NCI-H526 treated with DMSO at 0.1 percent for 48 hours (cell line): ENCODE measurements around the gene OR2T8.

ENCODE experiments used
- DNase-seq: peaks from one replicate; lab custom pipeline; 2025; lab: John Stamatoyannopoulos, UW

The OR2T8 gene, protein sequence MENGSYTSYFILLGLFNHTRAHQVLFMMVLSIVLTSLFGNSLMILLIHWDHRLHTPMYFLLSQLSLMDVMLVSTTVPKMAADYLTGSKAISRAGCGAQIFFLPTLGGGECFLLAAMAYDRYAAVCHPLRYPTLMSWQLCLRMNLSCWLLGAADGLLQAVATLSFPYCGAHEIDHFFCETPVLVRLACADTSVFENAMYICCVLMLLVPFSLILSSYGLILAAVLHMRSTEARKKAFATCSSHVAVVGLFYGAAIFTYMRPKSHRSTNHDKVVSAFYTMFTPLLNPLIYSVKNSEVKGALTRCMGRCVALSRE

DNA sequence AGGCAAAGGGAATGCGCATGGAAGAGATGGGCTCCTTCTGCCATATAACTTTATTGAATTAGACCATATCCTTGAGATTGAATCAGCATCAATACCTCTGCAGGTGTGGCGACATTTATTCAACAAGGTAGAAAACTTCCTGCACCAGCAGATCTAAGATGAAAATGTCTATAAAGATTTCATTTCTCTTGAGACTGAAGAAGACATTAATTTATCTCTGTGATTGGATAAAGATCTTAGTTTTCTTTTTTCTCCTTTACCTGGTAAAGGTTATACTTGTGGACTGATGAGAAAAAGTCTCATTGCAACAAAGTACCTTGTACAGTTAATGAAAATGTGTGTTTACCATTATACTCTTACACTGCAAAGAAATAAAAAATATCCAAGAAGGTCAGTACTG is at the start of gene OR2T8:
Gene OR2T8 (plus strand): TSS at position 301 of the 400 bp plus-strand sequence. CDS start 766 bp downstream, outside the sequence.
- no peak for DNase-seq

DNA sequence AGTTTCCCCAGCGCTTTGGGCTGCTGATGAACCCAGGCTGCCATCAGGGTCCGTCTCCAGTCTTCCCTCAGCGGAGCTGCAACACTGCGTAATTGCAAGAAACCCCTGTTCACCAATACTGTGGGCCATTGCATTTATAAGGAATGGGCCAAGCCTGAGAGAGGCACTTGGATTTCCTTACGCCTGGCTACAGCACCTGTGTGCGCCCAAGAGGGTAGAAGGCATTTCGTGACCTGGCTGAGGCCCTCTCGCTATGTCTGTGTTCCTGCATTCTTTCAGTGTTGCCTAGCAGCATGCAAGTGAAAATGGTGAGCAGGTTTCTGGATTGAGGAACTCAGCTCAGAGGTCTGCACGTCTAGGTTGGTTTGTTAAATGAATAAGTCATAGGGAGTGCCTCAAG is 36.7 kb upstream of the OR2T8 start:
- no peak for DNase-seq

DNA sequence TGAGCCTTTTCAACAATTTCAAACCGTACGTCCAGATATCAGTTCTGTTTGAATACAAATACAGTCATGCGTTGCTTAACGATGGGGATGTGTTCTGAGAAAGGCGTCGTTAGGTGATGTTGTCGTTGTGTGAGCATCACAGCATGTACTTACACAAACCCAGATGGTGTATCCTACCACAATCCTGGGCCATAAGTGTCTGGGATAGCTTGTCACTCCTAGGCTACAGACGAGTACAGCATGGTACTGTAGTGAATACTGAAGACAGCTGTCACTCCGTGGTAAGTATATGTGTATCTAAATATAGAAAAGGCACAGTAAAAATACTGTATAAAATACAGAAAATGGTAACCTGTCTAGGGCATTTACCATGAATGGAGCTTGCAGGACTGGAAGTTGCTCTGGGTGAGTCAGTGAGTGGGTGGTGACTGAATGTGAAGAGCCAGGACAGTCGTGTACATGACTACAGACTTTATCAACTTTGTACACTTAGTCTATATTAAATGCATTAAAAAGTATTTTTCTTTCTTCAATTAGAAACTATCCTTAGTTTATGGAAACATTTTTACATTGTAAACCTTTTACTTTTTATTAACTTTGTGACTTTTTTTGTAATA is 35.1 kb upstream of the OR2T8 start:
- DNase-seq, result no peak

DNA sequence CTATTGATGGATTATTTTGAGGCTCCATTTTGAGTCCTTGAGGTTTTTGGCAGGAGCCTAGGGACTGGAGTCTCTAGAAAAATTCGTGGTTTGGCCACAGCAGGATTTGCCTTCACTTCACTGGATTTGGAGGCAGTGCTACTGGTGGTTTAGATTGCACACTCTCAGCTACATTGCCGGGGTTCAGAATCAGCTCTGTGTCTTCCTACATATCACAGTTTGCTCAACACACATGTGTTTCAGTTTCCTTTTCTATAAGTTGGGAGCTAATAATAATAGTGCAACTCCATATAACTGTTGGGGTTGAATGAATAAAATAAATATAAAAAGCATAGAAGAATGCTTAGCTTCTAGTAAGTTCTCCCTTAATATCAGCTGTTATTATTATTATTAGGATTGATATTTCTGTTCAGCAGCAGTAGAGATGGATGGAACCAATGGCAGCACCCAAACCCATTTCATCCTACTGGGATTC is 24.9 kb upstream of the OR2T8 start, which contains the start of gene OR2W3:
Gene OR2W3 (plus strand): TSS at position 425 of the 475 bp plus-strand sequence. CDS start 0 bp downstream, at position 425.
- DNase-seq, result no peak

DNA sequence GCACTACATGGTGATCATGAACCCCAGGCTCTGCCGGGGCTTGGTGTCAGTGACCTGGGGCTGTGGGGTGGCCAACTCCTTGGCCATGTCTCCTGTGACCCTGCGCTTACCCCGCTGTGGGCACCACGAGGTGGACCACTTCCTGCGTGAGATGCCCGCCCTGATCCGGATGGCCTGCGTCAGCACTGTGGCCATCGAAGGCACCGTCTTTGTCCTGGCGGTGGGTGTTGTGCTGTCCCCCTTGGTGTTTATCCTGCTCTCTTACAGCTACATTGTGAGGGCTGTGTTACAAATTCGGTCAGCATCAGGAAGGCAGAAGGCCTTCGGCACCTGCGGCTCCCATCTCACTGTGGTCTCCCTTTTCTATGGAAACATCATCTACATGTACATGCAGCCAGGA is 24.1 kb upstream of the OR2T8 start:
- DNase-seq, result no peak

DNA sequence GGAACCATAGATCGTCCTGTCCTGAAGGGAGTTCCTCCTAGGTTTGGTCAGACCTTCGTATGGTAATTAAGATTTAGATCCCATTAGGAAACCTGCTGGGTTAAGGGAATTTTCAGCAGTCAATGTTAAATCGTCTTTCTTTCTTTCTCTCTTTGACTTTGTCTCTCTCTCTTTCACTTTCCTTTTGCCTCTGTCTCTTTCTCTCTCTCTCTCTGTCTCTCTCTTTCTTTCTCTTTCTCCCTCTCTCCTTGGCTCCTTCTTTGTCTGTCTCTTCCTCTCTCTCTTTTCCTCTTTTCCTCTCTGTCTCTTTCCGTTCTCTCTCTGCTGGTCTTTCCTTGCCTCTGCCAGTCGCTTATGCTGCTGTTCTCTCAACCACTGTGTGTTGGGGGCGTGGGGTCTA is 15.9 kb upstream of the OR2T8 start:
- no peak for DNase-seq

DNA sequence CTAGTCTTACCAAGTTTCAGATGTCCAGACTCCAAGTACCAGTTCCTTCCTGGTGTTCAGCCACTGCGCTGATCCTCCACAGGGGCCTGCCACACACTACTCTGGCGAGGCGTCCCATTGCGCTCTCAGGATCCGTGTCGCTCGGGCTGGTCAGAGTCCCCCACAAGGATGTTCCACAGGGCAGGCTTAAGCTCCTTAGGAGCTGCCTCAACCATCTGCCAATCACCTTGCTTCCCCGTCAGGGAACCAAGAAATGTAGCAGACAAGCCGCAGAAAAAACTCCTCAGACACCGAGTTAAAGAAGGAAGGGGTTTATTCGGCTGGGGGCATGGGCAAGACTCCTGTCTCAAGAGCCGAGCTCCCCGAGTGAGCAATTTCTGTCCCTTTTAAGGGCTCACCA is 14.9 kb upstream of the OR2T8 start:
- DNase-seq, result no peak

DNA sequence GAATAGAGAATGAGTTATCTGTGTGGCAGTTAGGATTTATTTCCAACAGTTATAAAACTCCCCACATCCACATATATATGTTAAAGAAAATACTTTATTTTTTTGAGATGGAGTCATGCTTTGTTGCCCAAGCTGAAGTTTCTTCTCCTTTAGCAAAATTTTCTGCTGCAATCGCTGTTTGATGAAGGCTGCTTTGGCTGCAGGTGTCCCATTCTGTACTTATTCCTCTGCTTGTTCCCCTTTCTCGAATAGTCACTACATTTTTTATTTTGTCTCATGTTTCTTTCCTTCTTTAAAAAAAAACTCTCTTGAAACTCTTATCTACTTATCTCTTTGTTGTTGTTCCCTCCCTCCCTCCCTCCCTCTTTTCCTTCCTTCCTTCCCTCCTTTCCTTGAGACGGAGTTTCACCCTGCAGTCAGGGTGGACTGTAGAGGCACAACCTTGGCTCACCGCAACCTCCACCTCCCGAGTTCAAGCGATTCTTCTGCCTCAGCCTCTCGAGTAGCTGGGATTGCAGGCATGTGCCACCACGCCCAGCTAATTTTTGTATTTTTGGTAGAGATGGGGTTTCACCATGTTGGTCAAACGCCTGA is 14.0 kb upstream of the OR2T8 start:
- DNase-seq, result no peak

DNA sequence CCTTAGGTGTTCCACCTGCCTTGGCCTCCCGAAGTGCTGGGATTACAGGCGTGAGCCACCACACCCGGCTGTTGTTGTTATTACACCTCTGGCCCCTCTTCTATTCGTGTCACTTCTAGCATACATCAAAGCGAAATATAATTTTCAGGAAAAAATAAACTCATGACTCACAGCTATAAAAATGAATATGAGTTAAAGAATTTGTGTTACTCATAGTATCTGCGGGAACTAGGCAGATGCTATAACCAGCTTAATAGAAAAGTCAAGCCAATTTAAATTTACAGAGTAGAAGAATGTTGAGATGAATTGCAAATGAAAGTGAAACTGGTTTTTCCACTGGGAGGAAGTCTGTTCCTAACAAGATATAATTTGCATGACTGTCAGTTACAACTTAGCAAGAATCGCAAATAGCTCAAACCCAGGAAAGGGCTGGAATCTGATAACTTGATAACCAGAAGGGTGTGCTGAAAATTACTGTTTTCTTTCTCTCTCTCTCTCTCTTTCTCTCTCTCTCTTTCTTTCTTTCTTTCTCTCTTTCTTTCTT is 13.5 kb upstream of the OR2T8 start:
- peak; percentile 78 for DNase-seq

DNA sequence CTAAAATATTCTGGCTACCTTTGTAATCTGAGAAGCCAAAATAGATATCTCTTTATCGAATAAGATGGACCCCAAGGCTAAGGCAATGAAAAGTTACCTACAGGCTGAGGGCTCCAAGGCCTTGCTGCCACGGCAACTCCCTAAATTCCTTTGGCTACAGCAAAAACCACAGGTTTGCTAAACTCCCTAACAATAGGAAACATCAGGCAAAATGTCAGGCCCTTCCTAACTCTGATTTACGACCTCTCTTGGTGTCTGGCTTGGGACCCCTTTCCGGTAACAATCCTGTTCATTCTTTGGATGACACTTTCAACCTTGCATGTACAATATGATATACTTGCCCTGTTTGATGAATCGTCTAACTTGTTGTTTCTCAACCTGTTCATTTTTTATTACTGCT is 11.3 kb upstream of the OR2T8 start:
- no peak for DNase-seq

DNA sequence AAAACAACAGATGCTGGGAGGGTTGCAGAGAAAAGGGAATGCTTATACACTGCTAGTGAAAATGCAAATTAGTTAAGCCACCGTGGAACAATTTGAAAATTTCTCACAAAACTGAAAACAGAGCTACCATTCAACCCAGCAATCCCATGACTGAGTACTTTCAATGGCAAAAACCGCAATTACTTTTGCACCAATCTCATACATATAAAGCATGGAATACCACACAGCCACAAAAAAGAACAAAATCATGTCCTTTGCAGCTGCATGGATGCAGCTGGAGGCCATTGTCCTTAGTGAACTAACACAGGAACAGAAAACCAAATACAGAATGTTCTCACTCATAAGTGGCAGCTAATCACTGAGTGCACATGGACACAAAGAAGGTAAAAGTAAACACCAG is 6.3 kb upstream of the OR2T8 start:
- no peak for DNase-seq

DNA sequence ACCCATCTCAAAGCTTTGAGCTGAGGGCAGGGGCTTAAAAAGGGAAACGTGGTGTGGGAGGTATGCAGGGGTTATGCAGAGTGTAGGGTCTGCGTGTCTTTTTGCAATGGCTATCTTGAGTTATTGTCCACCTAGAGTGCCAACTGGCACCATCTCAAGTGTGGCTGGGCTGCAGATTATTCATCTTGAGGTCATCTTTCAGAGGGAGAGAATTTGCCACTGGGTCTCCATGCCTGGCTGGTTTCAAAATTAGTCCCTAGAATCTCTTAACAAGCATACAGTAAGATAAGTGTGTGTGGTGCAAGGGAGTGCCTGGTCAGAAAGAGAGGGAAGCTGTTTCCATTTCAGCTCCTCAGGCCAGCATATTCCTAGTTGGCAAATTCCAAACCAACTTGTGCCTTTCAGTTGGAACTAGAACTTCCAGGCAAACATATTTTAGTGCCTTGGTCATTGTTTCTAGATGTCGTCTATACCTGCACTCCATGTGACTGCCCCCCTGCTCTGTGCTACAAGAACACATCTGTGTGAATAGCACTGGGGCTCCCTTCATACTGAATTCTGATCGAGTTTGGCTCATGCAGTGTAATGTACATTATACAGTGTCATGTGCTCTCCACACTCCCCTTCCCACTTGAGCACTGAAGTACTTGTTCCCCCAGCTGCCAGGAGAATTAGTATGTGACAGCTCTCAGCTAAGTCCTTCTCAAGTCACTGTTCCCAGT is 5.0 kb upstream of the OR2T8 start:
- no peak for DNase-seq

DNA sequence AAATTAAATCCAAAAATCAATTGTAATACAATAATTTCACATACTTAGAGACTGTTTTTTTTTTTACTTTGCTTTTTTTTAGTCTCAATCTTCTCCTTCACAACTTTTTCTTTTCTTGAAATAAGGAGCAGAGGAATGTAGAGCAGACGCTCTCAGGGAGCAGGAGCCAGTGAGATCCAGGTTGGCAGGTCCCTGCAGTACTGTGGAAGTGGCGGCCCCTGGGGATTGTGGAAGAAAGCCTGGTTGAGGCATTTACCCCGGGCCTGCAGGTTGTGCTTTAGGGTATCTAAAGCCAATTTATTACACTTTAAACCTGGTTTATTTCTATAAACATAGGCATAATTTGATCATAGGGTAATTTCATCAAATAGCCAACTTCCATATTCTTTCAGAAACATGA is 3.9 kb downstream of the OR2T8 start:
- no peak for DNase-seq

DNA sequence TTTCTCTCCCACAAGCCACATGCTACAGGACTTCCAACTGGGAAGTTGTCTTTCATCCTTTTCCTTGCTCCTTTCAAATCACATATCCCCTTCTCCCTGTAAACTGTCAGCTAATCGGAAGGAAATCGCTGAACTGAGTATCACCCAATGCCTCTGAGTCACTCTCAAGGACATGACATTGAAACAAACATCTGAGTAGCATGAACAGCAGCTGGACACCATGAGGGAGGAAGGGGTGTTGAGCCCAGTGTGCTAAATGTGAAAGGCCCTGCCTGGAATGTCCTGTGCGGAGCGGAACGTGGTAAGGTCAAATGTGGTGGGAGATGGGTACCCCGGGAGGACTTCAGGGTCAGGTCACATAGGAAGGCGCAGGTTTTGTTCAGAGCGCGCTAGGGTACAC is 4.8 kb downstream of the OR2T8 start, which contains the start of gene OR2AJ1:
Gene OR2AJ1 (plus strand): TSS at position 22 of the 400 bp plus-strand sequence. CDS start 8,880 bp downstream, outside the sequence.
- no peak for DNase-seq

DNA sequence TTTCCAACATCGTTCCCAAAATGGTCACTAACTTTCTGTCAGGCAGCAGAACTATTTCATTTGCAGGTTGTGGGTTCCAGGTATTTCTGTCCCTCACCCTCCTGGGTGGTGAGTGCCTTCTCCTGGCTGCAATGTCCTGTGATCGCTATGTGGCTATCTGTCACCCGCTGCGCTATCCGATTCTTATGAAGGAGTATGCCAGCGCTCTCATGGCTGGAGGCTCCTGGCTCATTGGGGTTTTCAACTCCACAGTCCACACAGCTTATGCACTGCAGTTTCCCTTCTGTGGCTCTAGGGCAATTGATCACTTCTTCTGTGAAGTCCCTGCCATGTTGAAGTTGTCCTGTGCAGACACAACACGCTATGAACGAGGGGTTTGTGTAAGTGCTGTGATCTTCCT is 13.9 kb downstream of the OR2T8 start:
- DNase-seq, result no peak

DNA sequence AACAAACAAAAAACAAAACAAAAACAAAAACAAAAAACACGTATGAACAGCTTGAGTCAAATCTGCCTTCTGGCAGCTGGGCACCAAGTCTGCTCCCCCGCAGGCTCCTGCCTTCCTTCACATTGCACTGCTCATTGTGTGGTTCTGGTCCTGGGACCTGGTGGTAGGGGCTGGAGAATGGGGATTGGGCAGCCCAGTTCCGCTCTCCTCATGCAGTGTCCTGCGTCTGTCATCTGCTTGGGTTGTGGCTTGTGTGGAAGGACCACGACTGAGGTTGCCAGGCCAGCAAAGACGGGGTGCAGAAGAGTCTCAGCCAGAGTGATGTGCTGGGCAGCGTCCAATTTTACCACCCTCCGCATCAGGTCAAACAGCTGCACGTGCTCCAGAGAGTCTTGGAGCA is 15.7 kb downstream of the OR2T8 start:
- no peak for DNase-seq

DNA sequence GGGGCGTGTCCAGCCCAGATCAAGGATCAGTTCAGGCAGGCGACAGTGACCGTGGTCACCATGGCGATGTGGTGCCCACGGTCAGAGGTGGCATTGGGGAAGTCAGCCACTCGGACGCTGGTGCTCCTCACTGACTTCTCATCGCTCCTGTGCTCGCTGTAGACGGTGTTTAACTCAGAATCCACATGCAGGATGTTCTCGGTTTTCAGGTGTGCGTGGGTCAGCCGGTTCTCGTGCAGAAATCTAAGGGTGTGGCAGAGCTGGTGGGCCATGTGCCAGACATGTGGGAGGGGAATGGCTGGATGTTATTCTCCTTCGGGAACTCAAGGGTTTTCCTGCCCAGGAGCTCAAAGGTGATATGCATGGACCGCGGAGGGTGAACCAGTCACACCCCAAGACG is 16.4 kb downstream of the OR2T8 start:
- no peak for DNase-seq

DNA sequence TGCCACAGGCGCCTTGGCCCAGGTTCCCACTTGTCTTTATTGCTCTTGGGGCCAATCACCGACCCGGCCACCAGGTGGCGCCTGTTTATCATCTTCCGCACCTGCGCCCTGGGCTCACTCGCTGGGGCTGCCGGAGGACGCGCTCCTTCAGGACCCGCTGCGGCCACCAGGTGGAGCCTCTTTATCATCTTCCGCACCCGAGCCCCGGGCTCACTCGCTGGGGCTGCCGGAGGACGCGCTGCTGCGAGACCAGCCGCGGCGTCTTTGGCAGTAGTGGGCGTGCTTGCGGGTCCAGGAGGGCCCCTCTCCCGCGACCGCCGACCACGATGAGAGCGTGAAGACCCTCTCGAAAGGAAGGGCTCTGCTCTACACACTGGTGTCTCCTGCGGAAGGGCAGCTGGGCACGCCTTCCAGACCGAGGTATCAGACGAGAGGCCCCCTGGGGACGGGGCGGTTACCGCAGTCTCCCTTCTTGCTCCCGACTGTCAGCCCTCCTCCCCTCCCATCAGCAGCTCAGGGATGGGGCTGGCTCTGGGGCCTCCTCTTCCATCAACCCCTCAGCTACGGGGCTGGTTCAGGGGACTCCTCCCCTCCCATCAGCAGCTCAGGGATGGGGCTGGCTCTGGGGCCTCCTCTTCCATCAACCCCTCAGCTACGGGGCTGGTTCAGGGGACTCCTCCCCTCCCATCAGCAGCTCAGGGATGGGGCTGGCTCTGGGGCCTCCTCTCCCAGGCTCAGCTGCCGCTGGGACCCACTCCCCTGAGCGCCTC is 17.1 kb downstream of the OR2T8 start:
- peak; percentile 29 for DNase-seq

DNA sequence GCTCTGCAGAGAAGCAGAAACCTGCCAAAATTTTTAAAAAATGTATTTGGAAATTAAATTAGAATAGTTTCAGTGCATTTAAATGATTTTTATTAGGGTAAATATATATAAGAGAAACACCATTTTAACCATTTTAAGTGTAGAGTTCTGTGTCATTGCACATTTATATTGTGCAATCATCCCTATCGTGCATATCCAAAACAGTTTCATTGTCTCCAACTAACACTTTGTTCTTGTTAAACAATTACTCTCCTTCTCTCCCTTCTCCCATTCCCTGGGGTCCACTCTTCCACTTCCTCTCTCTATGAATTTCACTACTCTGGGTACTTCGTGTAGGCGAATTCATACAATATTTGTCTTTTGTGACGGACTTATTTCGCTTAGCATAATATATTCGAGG is 22.6 kb downstream of the OR2T8 start:
- no peak for DNase-seq

DNA sequence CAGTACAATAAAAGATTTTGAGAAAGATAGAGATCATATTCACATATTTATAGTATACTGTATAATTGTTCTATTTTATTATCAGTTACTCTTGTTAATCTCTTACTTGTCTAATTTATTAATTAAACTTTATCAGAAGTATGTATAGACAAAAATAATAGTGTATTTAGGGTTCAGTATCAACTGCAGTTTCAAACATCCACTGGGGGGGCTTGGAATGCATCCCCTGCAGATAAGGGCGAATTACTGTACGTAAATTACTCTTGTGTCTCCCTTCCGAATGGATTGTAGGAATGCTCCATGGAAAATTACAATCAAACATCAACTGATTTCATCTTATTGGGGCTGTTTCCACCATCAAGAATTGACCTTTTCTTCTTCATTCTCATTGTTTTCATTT is 28.5 kb downstream of the OR2T8 start, which contains the start of gene OR2L8:
Gene OR2L8 (plus strand): TSS at position 301 of the 400 bp plus-strand sequence. CDS start 0 bp downstream, at position 301.
- no peak for DNase-seq

DNA sequence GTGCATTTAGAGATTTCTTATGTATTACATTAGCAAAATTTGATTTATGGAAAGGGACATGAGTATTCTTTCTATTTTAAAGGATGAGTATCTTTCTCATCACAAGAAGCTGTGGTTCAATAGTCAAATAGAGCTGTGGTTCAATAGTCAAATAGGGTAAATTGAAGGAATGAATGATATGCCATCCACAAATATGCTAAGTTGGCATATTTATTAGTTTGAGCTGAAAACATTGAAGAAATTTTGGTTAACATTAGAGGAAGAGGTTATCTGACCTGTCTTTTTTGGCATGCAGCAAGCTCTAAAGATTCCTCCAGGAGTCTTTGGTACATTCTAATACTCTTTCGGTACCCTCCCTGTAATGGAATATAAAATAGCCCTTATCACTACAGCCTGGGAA is 33.4 kb downstream of the OR2T8 start:
- no peak for DNase-seq
